ENCODE measurements around the gene ZFY. TPM values are rescaled to one million over a fixed set of nuclear protein-coding genes. Genes with fewer than 3 reads are reported as not detected.
A peak's percentile ranks its signal among the peaks of the same experiment; 100 is the strongest.

Gene ZFY
- total RNA-seq (1 to 10 TPM in 1 of 6 donors, under 1 TPM in 1, not detected in 4; 0.03 to 5.7 TPM), polyA plus RNA-seq (1 to 10 TPM in 1 of 2 donors, not detected in 1; 2.5 TPM)

- no peak within 1 kb of the TSS for H3K4me3 ChIP-seq
- no peaks in the 10 kb centered on the region for H3K4me1 ChIP-seq
- TF ChIP-seq CTCF (IDR thresholded peaks at IDR 0.05): no peak
- ATAC-seq (no peak), DNase-seq (peak in 1 of 6 donors; percentile 50), FAIRE-seq (no peak)
- 0% methylated on average over 91 of the region's 91 CpGs; no CpG with 5 or more reads in 1 of the 2 donors for WGBS, 2 donors
- no peaks in the 10 kb centered on the region for H3K9me3 ChIP-seq
- H3K27me3 ChIP-seq: no peaks in the 10 kb centered on the region
- no peaks in the 10 kb centered on the region for H3K36me3 ChIP-seq
- no peak within 1 kb of the TSS for H3K27ac ChIP-seq
- intact Hi-C loops (cut with DNase I): no loop called here
Measured at GRCh38 chrY:2934861-2935715, at the start of gene ZFY. ZFY (plus strand) TSS chrY:2935381; CDS start chrY:2953937, 18,556 bp downstream.

GRCh38 chrY:2885880-2886279 lies 49.3 kb upstream of the ZFY start:
- no peak for DNase-seq
- H3K27ac ChIP-seq: no peak overlapping the region
- FAIRE-seq: no peak
- TF ChIP-seq CTCF (IDR thresholded peaks at IDR 0.05): no peak
- no peaks in the 10 kb centered on the region for H3K4me1 ChIP-seq
- H3K9me3 ChIP-seq: no peaks in the 10 kb centered on the region
- no peak overlapping the region for H3K4me3 ChIP-seq
- no peaks in the 10 kb centered on the region for H3K36me3 ChIP-seq
- 60% methylated on average over 3 of the region's 3 CpGs; no CpG with 5 or more reads in 1 of the 2 donors for WGBS, 2 donors
- intact Hi-C loops (cut with DNase I): no loop called here
- no peak for ATAC-seq
- H3K27me3 ChIP-seq: no peaks in the 10 kb centered on the region

- Histone ChIP-seq H3K4me3 (no peak overlapping the region), H3K4me1 (no peaks in the 10 kb centered on the region), H3K36me3 (no peaks in the 10 kb centered on the region), H3K27me3 (no peaks in the 10 kb centered on the region), H3K9me3 (no peaks in the 10 kb centered on the region), H3K27ac (no peak overlapping the region)
- ATAC-seq: no peak
- intact Hi-C loops (cut with DNase I): no loop called here
- DNase-seq: peak in 1 of 6 donors; percentile 19
- WGBS, 2 donors: 31% methylated on average over 5 of the region's 5 CpGs; no CpG with 5 or more reads in 1 of the 2 donors
- TF ChIP-seq CTCF (IDR thresholded peaks at IDR 0.05): no peak
- FAIRE-seq: no peak
Measured at GRCh38 chrY:2887386-2887785, 47.8 kb upstream of the ZFY start.

- Histone ChIP-seq H3K4me3 (no peak overlapping the region), H3K27me3 (no peaks in the 10 kb centered on the region), H3K36me3 (no peaks in the 10 kb centered on the region), H3K4me1 (no peaks in the 10 kb centered on the region), H3K27ac (no peak overlapping the region), H3K9me3 (no peaks in the 10 kb centered on the region)
- ATAC-seq: no peak
- no peak for TF ChIP-seq CTCF (IDR thresholded peaks at IDR 0.05)
- no peak for FAIRE-seq
- DNase-seq: no peak
- intact Hi-C loops (cut with DNase I): no loop called here
- 85% methylated on average over 3 of the region's 3 CpGs; no CpG with 5 or more reads in 1 of the 2 donors for WGBS, 2 donors
Measured at GRCh38 chrY:2887955-2888354, 47.2 kb upstream of the ZFY start.

GRCh38 chrY:2893471-2893870 lies 41.7 kb upstream of the ZFY start:
- no peak for TF ChIP-seq CTCF (IDR thresholded peaks at IDR 0.05)
- DNase-seq (no peak), ATAC-seq (no peak), FAIRE-seq (no peak)
- no peaks in the 10 kb centered on the region for H3K27me3 ChIP-seq
- no peak overlapping the region for H3K4me3 ChIP-seq
- H3K36me3 ChIP-seq: no peaks in the 10 kb centered on the region
- intact Hi-C loops (cut with DNase I): no loop called here
- no peak overlapping the region for H3K27ac ChIP-seq
- H3K4me1 ChIP-seq: no peaks in the 10 kb centered on the region
- 95% methylated on average over 1 of the region's 1 CpG; no CpG with 5 or more reads in 1 of the 2 donors for WGBS, 2 donors
- H3K9me3 ChIP-seq: no peaks in the 10 kb centered on the region
